ENCODE data around the gene ABCC1.

The ABCC1 gene

GRCh38 chr16:16122264-16122663 is 172.8 kb downstream of the ABCC1 start:
- no peak overlapping the region for H3K27ac ChIP-seq
- TF ChIP-seq CTCF (IDR thresholded peaks at IDR 0.05) (no peak), ZFX (IDR thresholded peaks at IDR 0.05; ENCODE audit: borderline replicate concordance) (no peak)

GRCh38 chr16:16124438-16124837 is 175.0 kb downstream of the ABCC1 start:
- TF ChIP-seq ZFX (IDR thresholded peaks at IDR 0.05; ENCODE audit: borderline replicate concordance): no peak
- TF ChIP-seq CTCF (IDR thresholded peaks at IDR 0.05): no peak
- H3K27ac ChIP-seq: no peak overlapping the region

GRCh38 chr16:16124974-16125373 is 175.6 kb downstream of the ABCC1 start:
- no peak overlapping the region for H3K27ac ChIP-seq
- TF ChIP-seq ZFX (IDR thresholded peaks at IDR 0.05; ENCODE audit: borderline replicate concordance): no peak
- TF ChIP-seq CTCF (IDR thresholded peaks at IDR 0.05): no peak

GRCh38 chr16:16126896-16127295 is 177.5 kb downstream of the ABCC1 start:
- no peak overlapping the region for H3K27ac ChIP-seq
- TF ChIP-seq CTCF (IDR thresholded peaks at IDR 0.05) (no peak), ZFX (IDR thresholded peaks at IDR 0.05; ENCODE audit: borderline replicate concordance) (no peak)

- TF ChIP-seq ZFX (IDR thresholded peaks at IDR 0.05; ENCODE audit: borderline replicate concordance) (no peak), CTCF (IDR thresholded peaks at IDR 0.05) (peak; percentile 91)
- no peak overlapping the region for H3K27ac ChIP-seq
Observed at GRCh38 chr16:16127469-16128116, 178.2 kb downstream of the ABCC1 start.

- TF ChIP-seq CTCF (IDR thresholded peaks at IDR 0.05) (no peak), ZFX (IDR thresholded peaks at IDR 0.05; ENCODE audit: borderline replicate concordance) (no peak)
- H3K27ac ChIP-seq: no peak overlapping the region
Observed at GRCh38 chr16:16131204-16131603, 181.8 kb downstream of the ABCC1 start.

GRCh38 chr16:16131659-16132058 is 182.2 kb downstream of the ABCC1 start:
- no peak for TF ChIP-seq CTCF (IDR thresholded peaks at IDR 0.05)
- TF ChIP-seq ZFX (IDR thresholded peaks at IDR 0.05; ENCODE audit: borderline replicate concordance): no peak
- no peak overlapping the region for H3K27ac ChIP-seq

Data from 22Rv1 (cell line).